Measurements from ENCODE around the gene NXPH1. TPM values are rescaled to one million over a fixed set of nuclear protein-coding genes. Genes with fewer than 3 reads are reported as not detected.
A peak's percentile ranks its signal among the peaks of the same experiment; 100 is the strongest.

NXPH1 gene
- under 1 TPM in 1 of 4 donors, not detected in 3; 0.19 TPM for polyA plus RNA-seq
- long read RNA-seq, donor 1: 0 reads
- long read RNA-seq, donor 2: 0 reads
- long read RNA-seq, donor 3: 0 reads
- long read RNA-seq, donor 4: 0 reads
- long read RNA-seq, donor 5: 0 reads
- long read RNA-seq, donor 6: 0 reads
- long read RNA-seq, donor 7: 0 reads
- long read RNA-seq, donor 8: 0 reads
- long read RNA-seq, donor 9: 0 reads
- long read RNA-seq, donor 10: 0 reads

DNA sequence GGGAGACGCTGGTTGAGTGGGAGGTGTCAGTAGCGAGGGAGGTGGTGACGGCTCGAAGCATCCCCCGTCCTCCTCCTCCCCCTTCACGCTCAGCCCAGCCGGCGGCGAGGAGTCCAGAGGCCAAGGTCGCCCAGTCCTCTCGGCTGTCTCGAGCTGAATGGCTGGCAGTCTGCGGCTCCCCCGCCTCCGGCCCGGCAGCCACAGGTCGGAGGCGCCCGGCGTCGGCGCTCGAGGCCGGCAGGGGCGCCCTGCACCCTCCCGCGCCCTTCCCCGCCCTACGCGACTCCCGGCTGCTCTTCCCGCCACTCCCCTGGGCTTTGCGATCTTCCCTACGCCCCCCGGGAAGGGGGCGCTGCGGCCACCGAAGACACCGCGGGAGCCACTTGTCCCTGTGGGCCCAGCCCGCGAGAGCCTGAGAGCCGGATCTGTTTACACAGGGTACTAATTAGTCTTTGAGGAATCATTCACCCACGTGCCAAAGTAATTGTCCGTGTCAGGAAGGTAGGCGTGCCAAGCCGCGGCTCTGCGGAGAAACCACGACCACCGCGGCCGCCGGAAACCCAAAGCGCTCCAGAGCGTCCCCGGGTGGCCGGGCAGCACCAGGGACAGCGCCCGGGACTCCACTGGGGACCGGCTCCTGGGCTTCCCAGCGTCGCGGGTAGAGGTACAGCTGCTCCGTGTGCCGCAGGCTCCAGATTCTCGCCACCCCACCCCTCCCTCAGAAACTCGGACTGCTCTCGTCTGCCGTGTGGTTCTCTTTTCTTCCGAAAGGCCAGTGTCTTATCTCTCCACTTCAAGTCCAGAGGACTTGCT, at the start of gene NXPH1:
TSS of gene NXPH1 (plus strand) at position 133 of the 813 bp plus-strand sequence.
- no peak within 1 kb of the TSS for H3K27ac ChIP-seq (ENCODE audit: low read depth in 1 of 3, low read length in 2 of 3)
- peak within 1 kb of the TSS in 1 of 3 donors; percentile 13 for H3K4me3 ChIP-seq (ENCODE audit: low read depth in 1 of 3, low read length in 3 of 3)
- H3K27me3 ChIP-seq (ENCODE audit: control insufficient read depth in 3 of 3, insufficient read depth in 3 of 3, low read length in 3 of 3): peaks cover 12 to 65% (median 42%) of the 10 kb centered on the region in 3 donors
- no peaks in the 10 kb centered on the region for H3K36me3 ChIP-seq (ENCODE audit: control insufficient read depth in 3 of 3, insufficient read depth in 2 of 3, low read depth in 1 of 3, low read length in 3 of 3)
- 2 to 5% (median 5%) methylated on average over 64 to 71 of the region's 71 CpGs for WGBS, 3 donors
- H3K4me1 ChIP-seq (ENCODE audit: control insufficient read depth in 3 of 3, insufficient read depth in 2 of 3, low read depth in 1 of 3, low read length in 2 of 3): peaks cover 0 to 8% (median 0%) of the 10 kb centered on the region in 3 donors
- peaks cover 0 to 8% of the 10 kb centered on the region in 2 donors for H3K9me3 ChIP-seq (ENCODE audit: control insufficient read depth in 2 of 2, insufficient read depth in 1 of 2, low read depth in 1 of 2, low read length in 1 of 2)
- peak in 1 of 2 donors; percentile 45 for DNase-seq
- FAIRE-seq: no peak

GRCh38 chr7:8384901-8385300, 48.5 kb upstream of the NXPH1 start:
- H3K4me3 ChIP-seq (ENCODE audit: low read depth in 1 of 3, low read length in 3 of 3): no peak overlapping the region
- DNase-seq: no peak
- FAIRE-seq: no peak
- no peaks in the 10 kb centered on the region for H3K4me1 ChIP-seq (ENCODE audit: control insufficient read depth in 3 of 3, insufficient read depth in 2 of 3, low read depth in 1 of 3, low read length in 2 of 3)
- H3K27ac ChIP-seq (ENCODE audit: low read depth in 1 of 3, low read length in 2 of 3): no peak overlapping the region
- 50 to 53% (median 50%) methylated on average over 4 of the region's 4 CpGs for WGBS, 3 donors
- no peaks in the 10 kb centered on the region for H3K36me3 ChIP-seq (ENCODE audit: control insufficient read depth in 3 of 3, insufficient read depth in 2 of 3, low read depth in 1 of 3, low read length in 3 of 3)
- no peaks in the 10 kb centered on the region for H3K27me3 ChIP-seq (ENCODE audit: control insufficient read depth in 3 of 3, insufficient read depth in 3 of 3, low read length in 3 of 3)
- H3K9me3 ChIP-seq (ENCODE audit: control insufficient read depth in 2 of 2, insufficient read depth in 1 of 2, low read depth in 1 of 2, low read length in 1 of 2): no peaks in the 10 kb centered on the region

- Histone ChIP-seq H3K36me3 (ENCODE audit: control insufficient read depth in 3 of 3, insufficient read depth in 2 of 3, low read depth in 1 of 3, low read length in 3 of 3) (no peaks in the 10 kb centered on the region), H3K4me1 (ENCODE audit: control insufficient read depth in 3 of 3, insufficient read depth in 2 of 3, low read depth in 1 of 3, low read length in 2 of 3) (no peaks in the 10 kb centered on the region), H3K4me3 (ENCODE audit: low read depth in 1 of 3, low read length in 3 of 3) (no peak overlapping the region), H3K9me3 (ENCODE audit: control insufficient read depth in 2 of 2, insufficient read depth in 1 of 2, low read depth in 1 of 2, low read length in 1 of 2) (no peaks in the 10 kb centered on the region), H3K27me3 (ENCODE audit: control insufficient read depth in 3 of 3, insufficient read depth in 3 of 3, low read length in 3 of 3) (no peaks in the 10 kb centered on the region), H3K27ac (ENCODE audit: low read depth in 1 of 3, low read length in 2 of 3) (no peak overlapping the region)
- DNase-seq (no peak), FAIRE-seq (no peak)
- 43 to 55% (median 49%) methylated on average over 5 of the region's 5 CpGs for WGBS, 3 donors
Observed at GRCh38 chr7:8386926-8387550, 46.4 kb upstream of the NXPH1 start.

- no peak overlapping the region for H3K4me3 ChIP-seq (ENCODE audit: low read depth in 1 of 3, low read length in 3 of 3)
- H3K36me3 ChIP-seq (ENCODE audit: control insufficient read depth in 3 of 3, insufficient read depth in 2 of 3, low read depth in 1 of 3, low read length in 3 of 3): no peaks in the 10 kb centered on the region
- DNase-seq (no peak), FAIRE-seq (no peak)
- WGBS, 3 donors: 79 to 88% (median 85%) methylated on average over 7 of the region's 7 CpGs
- H3K27me3 ChIP-seq (ENCODE audit: control insufficient read depth in 3 of 3, insufficient read depth in 3 of 3, low read length in 3 of 3): no peaks in the 10 kb centered on the region
- H3K9me3 ChIP-seq (ENCODE audit: control insufficient read depth in 2 of 2, insufficient read depth in 1 of 2, low read depth in 1 of 2, low read length in 1 of 2): no peaks in the 10 kb centered on the region
- no peak overlapping the region for H3K27ac ChIP-seq (ENCODE audit: low read depth in 1 of 3, low read length in 2 of 3)
- H3K4me1 ChIP-seq (ENCODE audit: control insufficient read depth in 3 of 3, insufficient read depth in 2 of 3, low read depth in 1 of 3, low read length in 2 of 3): no peaks in the 10 kb centered on the region
Observed at GRCh38 chr7:8387551-8388256, 45.7 kb upstream of the NXPH1 start.

GRCh38 chr7:8388257-8388625, 45.2 kb upstream of the NXPH1 start:
- Histone ChIP-seq H3K4me3 (ENCODE audit: low read depth in 1 of 3, low read length in 3 of 3) (no peak overlapping the region), H3K27ac (ENCODE audit: low read depth in 1 of 3, low read length in 2 of 3) (no peak overlapping the region), H3K36me3 (ENCODE audit: control insufficient read depth in 3 of 3, insufficient read depth in 2 of 3, low read depth in 1 of 3, low read length in 3 of 3) (no peaks in the 10 kb centered on the region), H3K4me1 (ENCODE audit: control insufficient read depth in 3 of 3, insufficient read depth in 2 of 3, low read depth in 1 of 3, low read length in 2 of 3) (no peaks in the 10 kb centered on the region), H3K9me3 (ENCODE audit: control insufficient read depth in 2 of 2, insufficient read depth in 1 of 2, low read depth in 1 of 2, low read length in 1 of 2) (no peaks in the 10 kb centered on the region), H3K27me3 (ENCODE audit: control insufficient read depth in 3 of 3, insufficient read depth in 3 of 3, low read length in 3 of 3) (no peaks in the 10 kb centered on the region)
- 91 to 95% (median 94%) methylated on average over 2 of the region's 2 CpGs for WGBS, 3 donors
- FAIRE-seq: no peak
- no peak for DNase-seq

DNA sequence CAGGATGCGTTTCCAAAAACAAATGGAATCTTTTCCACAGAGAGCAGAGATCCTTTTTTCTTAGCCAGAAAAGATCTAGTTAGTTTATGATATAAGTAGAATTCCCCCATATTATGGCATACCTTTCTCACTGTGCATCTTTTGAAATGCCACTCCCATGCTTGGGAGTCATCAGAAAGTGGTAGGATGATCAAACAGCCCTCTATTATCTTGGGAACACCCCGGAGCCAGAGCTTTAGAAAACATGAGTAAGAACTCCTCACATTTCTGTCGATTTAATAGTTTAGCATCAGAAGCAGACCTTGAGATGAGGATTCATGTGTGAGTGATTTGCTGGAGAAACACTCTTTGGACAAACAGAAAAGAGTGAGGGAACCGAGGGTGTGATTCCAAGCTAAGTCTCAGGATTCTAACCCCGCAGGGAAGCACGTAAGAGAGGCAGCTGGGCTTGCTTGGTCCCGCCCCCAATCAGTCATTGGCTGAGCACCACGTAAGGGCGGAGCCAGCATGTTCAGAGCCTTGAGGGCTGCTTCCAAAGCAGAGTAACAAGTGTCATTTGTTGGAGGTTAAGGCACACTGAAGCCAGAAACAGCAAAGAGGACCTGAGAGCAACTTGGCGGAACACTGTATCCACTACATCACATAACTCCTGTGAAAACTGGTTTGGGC, 43.7 kb upstream of the NXPH1 start:
- Histone ChIP-seq H3K9me3 (ENCODE audit: control insufficient read depth in 2 of 2, insufficient read depth in 1 of 2, low read depth in 1 of 2, low read length in 1 of 2) (no peaks in the 10 kb centered on the region), H3K4me1 (ENCODE audit: control insufficient read depth in 3 of 3, insufficient read depth in 2 of 3, low read depth in 1 of 3, low read length in 2 of 3) (no peaks in the 10 kb centered on the region), H3K36me3 (ENCODE audit: control insufficient read depth in 3 of 3, insufficient read depth in 2 of 3, low read depth in 1 of 3, low read length in 3 of 3) (no peaks in the 10 kb centered on the region), H3K27ac (ENCODE audit: low read depth in 1 of 3, low read length in 2 of 3) (no peak overlapping the region), H3K4me3 (ENCODE audit: low read depth in 1 of 3, low read length in 3 of 3) (no peak overlapping the region), H3K27me3 (ENCODE audit: control insufficient read depth in 3 of 3, insufficient read depth in 3 of 3, low read length in 3 of 3) (no peaks in the 10 kb centered on the region)
- 31 to 41% (median 32%) methylated on average over 10 of the region's 10 CpGs for WGBS, 3 donors
- DNase-seq (peak; percentile 5 to 19), FAIRE-seq (no peak)

- no peaks in the 10 kb centered on the region for H3K9me3 ChIP-seq (ENCODE audit: control insufficient read depth in 2 of 2, insufficient read depth in 1 of 2, low read depth in 1 of 2, low read length in 1 of 2)
- H3K4me3 ChIP-seq (ENCODE audit: low read depth in 1 of 3, low read length in 3 of 3): no peak overlapping the region
- FAIRE-seq (no peak), DNase-seq (no peak)
- no peak overlapping the region for H3K27ac ChIP-seq (ENCODE audit: low read depth in 1 of 3, low read length in 2 of 3)
- H3K4me1 ChIP-seq (ENCODE audit: control insufficient read depth in 3 of 3, insufficient read depth in 2 of 3, low read depth in 1 of 3, low read length in 2 of 3): no peaks in the 10 kb centered on the region
- no peaks in the 10 kb centered on the region for H3K27me3 ChIP-seq (ENCODE audit: control insufficient read depth in 3 of 3, insufficient read depth in 3 of 3, low read length in 3 of 3)
- no peaks in the 10 kb centered on the region for H3K36me3 ChIP-seq (ENCODE audit: control insufficient read depth in 3 of 3, insufficient read depth in 2 of 3, low read depth in 1 of 3, low read length in 3 of 3)
- WGBS, 3 donors: 26 to 40% (median 31%) methylated on average over 3 of the region's 3 CpGs
Observed at GRCh38 chr7:8390262-8390626, 43.2 kb upstream of the NXPH1 start.

Measured in small intestine (tissue), 16 donors.